A673 (cell line): ENCODE data around the gene BORCS8. TPM values are rescaled to one million over a fixed set of nuclear protein-coding genes. Genes with fewer than 3 reads are reported as not detected.

ENCODE experiments used
- BruUV-seq: library from RNA; stranded (reverse); fragments of 400-500 nt; replicated peaks from 2 replicates; lab custom pipeline; 2021; lab: Mats Ljungman, UMichigan
- CTCF ChIA-PET: fragments of 300-600 bp; sonication (Branson Sonifier 250); formaldehyde crosslinking; loops from one replicate; lab custom pipeline; 2022; ENCODE audit warnings: antibody characterized with exemption; lab: Charles Lee
- POLR2A ChIA-PET: fragments of 300-600 bp; sonication (Branson Sonifier 250); formaldehyde crosslinking; loops from one replicate; lab custom pipeline; 2022; ENCODE audit warnings: antibody characterized with exemption; ENCODE audit not compliant: low non-redundant PET; lab: Charles Lee
- DNase-seq: peaks from one replicate; pipeline ENCODE4 v3.0.0-alpha.2; 2015; ENCODE audit warnings: low spot score
- H3K27ac ChIP-seq: fragments of 200-600 bp; sonication (generic); 2 replicates; pipeline ENCODE4 v1.5.1; 2016; ENCODE audit warnings: mixed run types, low read depth, mild to moderate bottlenecking, mixed read lengths, antibody characterized with exemption, low read length; ENCODE audit not compliant: poor library complexity, severe bottlenecking
- H3K27me3 ChIP-seq: fragments of 200-600 bp; sonication (generic); replicated peaks from 2 replicates; pipeline ENCODE4 v1.6.1; 2017; ENCODE audit warnings: mixed run types, low read depth, mild to moderate bottlenecking, mixed read lengths, antibody characterized with exemption, low read length; ENCODE audit not compliant: insufficient read depth, poor library complexity
- H3K36me3 ChIP-seq: fragments of 200-600 bp; sonication (generic); 2 replicates; pipeline ENCODE4 v1.6.1; 2016; ENCODE audit warnings: mixed run types, mild to moderate bottlenecking, mixed read lengths, antibody characterized with exemption, low read length; ENCODE audit not compliant: insufficient read depth, poor library complexity, severe bottlenecking
- H3K4me1 ChIP-seq: fragments of 200-600 bp; sonication (generic); 2 replicates; pipeline ENCODE4 v1.6.1; 2017; ENCODE audit warnings: mixed run types, mild to moderate bottlenecking, mixed read lengths, antibody characterized with exemption, low read length; ENCODE audit not compliant: insufficient read depth, poor library complexity, severe bottlenecking
- H3K4me3 ChIP-seq: fragments of 200-600 bp; sonication (generic); 2 replicates; pipeline ENCODE4 v1.5.1; 2016; ENCODE audit warnings: low read depth, mixed run types, mild to moderate bottlenecking, mixed read lengths, low read length; ENCODE audit not compliant: poor library complexity, severe bottlenecking
- H3K9me3 ChIP-seq: fragments of 200-600 bp; sonication (generic); 2 replicates; pipeline ENCODE4 v1.6.1; 2016; ENCODE audit warnings: mixed run types, low read depth, mild to moderate bottlenecking, mixed read lengths, antibody characterized with exemption, low read length; ENCODE audit not compliant: poor library complexity, severe bottlenecking
- CTCF ChIP-seq: fragments of 300-800, 200-600 bp; sonication (generic); conservative IDR thresholded peaks from 2 replicates; pipeline ENCODE4 v1.5.1; 2017; ENCODE audit warnings: low read depth, mild to moderate bottlenecking, antibody characterized with exemption, low read length, moderate library complexity, mixed read lengths
- EZH2 ChIP-seq: fragments of 200-600 bp; sonication (generic); IDR thresholded peaks from 2 replicates; pipeline ENCODE4 v1.6.1; 2017; ENCODE audit warnings: borderline replicate concordance, low read depth, mild to moderate bottlenecking, mixed read lengths, antibody characterized with exemption, low read length; ENCODE audit not compliant: poor library complexity, severe bottlenecking
- intact Hi-C: fragments of 100-400 bp; cut with micrococcal nuclease; formaldehyde crosslinking; loops from one replicate; pipeline ENCODE4 v1.10.0; 2022; ENCODE audit not compliant: unreplicated experiment
- total RNA-seq: library from RNA; stranded (reverse); gene quantifications from 2 replicates; pipeline ENCODE4 v1.2.3, GENCODE V29; 2021

Gene BORCS8
- total RNA-seq, 1 experiment from 2014 or later: 29.9 TPM

- no peak overlapping the region for H3K27ac ChIP-seq
- TF ChIP-seq EZH2 (no peak), CTCF (no peak)
- intact Hi-C loops: no loop called here
- BruUV-seq: no TSS peak
- no peaks in the 10 kb centered on the region for H3K36me3 ChIP-seq
- H3K27me3 ChIP-seq: no peaks in the 10 kb centered on the region
- CTCF ChIA-PET: no interaction called here
- no peak for DNase-seq
- no peak overlapping the region for H3K4me3 ChIP-seq
- POLR2A ChIA-PET: no interaction called here
- peaks cover 9% of the 10 kb centered on the region for H3K9me3 ChIP-seq
- H3K4me1 ChIP-seq: no peaks in the 10 kb centered on the region
These were observed 60.0 kb downstream of the BORCS8 start for GRCh38 chr19:19131989-19132388.

Other genes starting within 250 kb of the BORCS8 start
- 120 and 136 TPM in 2 replicates for gene SUGP2, start 158.6 kb downstream of the BORCS8 start, total RNA-seq
- 59.5 and 62.7 TPM in 2 replicates for gene ARMC6, start 158.5 kb downstream of the BORCS8 start, total RNA-seq
- gene SLC25A42, start 128.2 kb downstream of the BORCS8 start, total RNA-seq: 3.5 and 4.5 TPM in 2 replicates
- 34.4 and 42.8 TPM in 2 replicates for gene TMEM161A, start 53.7 kb downstream of the BORCS8 start, total RNA-seq
- gene MEF2B, start 21.9 kb downstream of the BORCS8 start, total RNA-seq: 2.9 and 3.4 TPM in 2 replicates
- 96.3 and 109 TPM in 2 replicates for gene RFXANK, start 106 bp upstream of the BORCS8 start, total RNA-seq
- gene NR2C2AP, start 11.3 kb upstream of the BORCS8 start, total RNA-seq: 35.6 and 45.3 TPM in 2 replicates
- gene NCAN, start 19.8 kb upstream of the BORCS8 start, total RNA-seq: not detected in 2 replicates
- gene TM6SF2, start 81.1 kb upstream of the BORCS8 start, total RNA-seq: not detected in 2 replicates
- gene SUGP1, start 128.4 kb upstream of the BORCS8 start, total RNA-seq: 73.8 and 86.1 TPM in 2 replicates
- 66.7 and 72.6 TPM in 2 replicates for gene MAU2, start 128.7 kb upstream of the BORCS8 start, total RNA-seq
- 202 and 218 TPM in 2 replicates for gene GATAD2A, start 213.5 kb upstream of the BORCS8 start, total RNA-seq